SK-N-SH treated with all-trans-retinoic acid at 6 μM for 48 hours (cell line): ENCODE data around the gene RIC1.

ENCODE experiments used
- ARNTL ChIP-seq: fragments of 450-650 bp; formaldehyde crosslinking; IDR thresholded peaks from 2 replicates; pipeline ENCODE4 v1.5.0; 2020; ENCODE audit warnings: low read depth, mild to moderate bottlenecking, moderate library complexity, borderline replicate concordance
- BACH2 ChIP-seq: fragments of 250-450 bp; sonication (Bioruptor Pico); IDR thresholded peaks from 2 replicates; pipeline ENCODE4 v1.9.0; 2021; ENCODE audit warnings: mild to moderate bottlenecking, borderline replicate concordance
- ISL1 ChIP-seq: fragments of 250-450 bp; sonication (Bioruptor Pico); IDR thresholded peaks from 2 replicates; pipeline ENCODE4 v2.1.2; 2022; ENCODE audit warnings: mild to moderate bottlenecking, moderate library complexity
- RARB ChIP-seq: fragments of 250-450 bp; sonication (Bioruptor Pico); IDR thresholded peaks from 2 replicates; pipeline ENCODE4 v1.8.0; 2021; ENCODE audit warnings: mild to moderate bottlenecking, moderate library complexity
- SNAI2 ChIP-seq: fragments of 250-450 bp; sonication (Bioruptor Pico); IDR thresholded peaks from 2 replicates; pipeline ENCODE4 v1.5.0; 2020; ENCODE audit warnings: mild to moderate bottlenecking, moderate library complexity
- ZFP3 ChIP-seq: fragments of 250-450 bp; sonication (Bioruptor Pico); IDR thresholded peaks from 2 replicates; pipeline ENCODE4 v1.5.0; 2020; ENCODE audit warnings: mild to moderate bottlenecking, moderate library complexity
- ZNF565 ChIP-seq: fragments of 450-650 bp; formaldehyde crosslinking; conservative IDR thresholded peaks from 2 replicates; pipeline ENCODE4 v1.5.0; 2020; ENCODE audit warnings: low read depth, mild to moderate bottlenecking, moderate library complexity
- ZNF8 ChIP-seq: fragments of 450-650 bp; formaldehyde crosslinking; IDR thresholded peaks from 2 replicates; pipeline ENCODE4 v1.5.0; 2020; ENCODE audit warnings: mild to moderate bottlenecking, moderate library complexity
- TF ChIP-seq, protein P1 (sequence below): fragments of 250-450 bp; sonication (Bioruptor Pico); IDR thresholded peaks from 2 replicates; pipeline ENCODE4 v1.5.1; 2021; ENCODE audit warnings: mild to moderate bottlenecking, moderate library complexity
- TF ChIP-seq, protein P2 (sequence below): fragments of 250-450 bp; sonication (Bioruptor Pico); IDR thresholded peaks from 2 replicates; pipeline ENCODE4 v1.8.0; 2020; ENCODE audit warnings: mild to moderate bottlenecking, moderate library complexity, borderline replicate concordance

DNA sequence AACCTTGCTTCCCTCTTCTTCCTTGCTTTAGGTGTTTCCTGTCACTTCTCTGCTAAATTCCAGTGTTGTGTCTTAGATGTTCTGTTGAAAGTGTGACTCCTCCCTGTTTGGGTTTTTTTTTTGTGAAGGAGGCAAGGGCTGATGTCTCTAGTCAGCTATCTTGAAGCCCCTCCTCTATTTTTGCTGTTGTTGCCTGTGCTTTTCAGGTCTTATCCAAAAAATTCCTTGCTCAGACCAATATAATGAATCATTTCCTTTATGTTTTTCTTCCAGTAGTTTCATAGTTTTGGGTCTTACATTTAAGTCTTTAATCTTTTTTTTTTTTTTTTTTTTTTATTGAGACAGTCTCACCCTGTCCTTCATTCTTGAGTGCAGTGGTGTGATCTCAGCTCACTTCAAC, 22.3 kb downstream of the RIC1 start:
- TF ChIP-seq RARB (no peak), SNAI2 (CRISPR knock-in tag) (no peak), ZNF565 (CRISPR knock-in tag) (no peak), ISL1 (CRISPR knock-in tag) (no peak), ZFP3 (CRISPR knock-in tag) (no peak), BACH2 (CRISPR knock-in tag) (no peak), ZNF8 (CRISPR knock-in tag) (no peak), ARNTL (no peak)
- TF ChIP-seq, protein P1, sequence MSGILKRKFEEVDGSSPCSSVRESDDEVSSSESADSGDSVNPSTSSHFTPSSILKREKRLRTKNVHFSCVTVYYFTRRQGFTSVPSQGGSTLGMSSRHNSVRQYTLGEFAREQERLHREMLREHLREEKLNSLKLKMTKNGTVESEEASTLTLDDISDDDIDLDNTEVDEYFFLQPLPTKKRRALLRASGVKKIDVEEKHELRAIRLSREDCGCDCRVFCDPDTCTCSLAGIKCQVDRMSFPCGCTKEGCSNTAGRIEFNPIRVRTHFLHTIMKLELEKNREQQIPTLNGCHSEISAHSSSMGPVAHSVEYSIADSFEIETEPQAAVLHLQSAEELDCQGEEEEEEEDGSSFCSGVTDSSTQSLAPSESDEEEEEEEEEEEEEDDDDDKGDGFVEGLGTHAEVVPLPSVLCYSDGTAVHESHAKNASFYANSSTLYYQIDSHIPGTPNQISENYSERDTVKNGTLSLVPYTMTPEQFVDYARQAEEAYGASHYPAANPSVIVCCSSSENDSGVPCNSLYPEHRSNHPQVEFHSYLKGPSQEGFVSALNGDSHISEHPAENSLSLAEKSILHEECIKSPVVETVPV (CRISPR knock-in tag): no peak
- TF ChIP-seq, protein P2, sequence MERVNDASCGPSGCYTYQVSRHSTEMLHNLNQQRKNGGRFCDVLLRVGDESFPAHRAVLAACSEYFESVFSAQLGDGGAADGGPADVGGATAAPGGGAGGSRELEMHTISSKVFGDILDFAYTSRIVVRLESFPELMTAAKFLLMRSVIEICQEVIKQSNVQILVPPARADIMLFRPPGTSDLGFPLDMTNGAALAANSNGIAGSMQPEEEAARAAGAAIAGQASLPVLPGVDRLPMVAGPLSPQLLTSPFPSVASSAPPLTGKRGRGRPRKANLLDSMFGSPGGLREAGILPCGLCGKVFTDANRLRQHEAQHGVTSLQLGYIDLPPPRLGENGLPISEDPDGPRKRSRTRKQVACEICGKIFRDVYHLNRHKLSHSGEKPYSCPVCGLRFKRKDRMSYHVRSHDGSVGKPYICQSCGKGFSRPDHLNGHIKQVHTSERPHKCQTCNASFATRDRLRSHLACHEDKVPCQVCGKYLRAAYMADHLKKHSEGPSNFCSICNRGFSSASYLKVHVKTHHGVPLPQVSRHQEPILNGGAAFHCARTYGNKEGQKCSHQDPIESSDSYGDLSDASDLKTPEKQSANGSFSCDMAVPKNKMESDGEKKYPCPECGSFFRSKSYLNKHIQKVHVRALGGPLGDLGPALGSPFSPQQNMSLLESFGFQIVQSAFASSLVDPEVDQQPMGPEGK (CRISPR knock-in tag): no peak
